ENCODE data around the gene PAOX. TPM values are rescaled to one million over a fixed set of nuclear protein-coding genes. Genes with fewer than 3 reads are reported as not detected.

The PAOX gene
- total RNA-seq (1 to 10 TPM; 5.7 to 7.1 TPM), polyA plus RNA-seq (ENCODE audit: insufficient read length in 6 of 6) (1 to 10 TPM; 5.1 to 7.9 (median 6.5) TPM)
- long read RNA-seq, donor 1, partial matches to known transcripts, result 0 of 2 reads
- long read RNA-seq, donor 1, other reads (novel, unspliced or antisense), result 0 of 2 reads
- long read RNA-seq, donor 2, partial matches to known transcripts, result 0 of 2 reads
- long read RNA-seq, donor 2, other reads (novel, unspliced or antisense), result 0 of 2 reads
- long read RNA-seq, donor 3, partial matches to known transcripts, result 0 of 2 reads
- long read RNA-seq, donor 3, other reads (novel, unspliced or antisense), result 0 of 2 reads
- long read RNA-seq, donor 4, result 0 reads
- long read RNA-seq, donor 5, partial matches to known transcripts, result 0 of 1 reads
- long read RNA-seq, donor 5, other reads (novel, unspliced or antisense), result 0 of 1 reads
- long read RNA-seq, donor 6, partial matches to known transcripts, result 0 of 3 reads
- long read RNA-seq, donor 6, other reads (novel, unspliced or antisense), result 0 of 3 reads
- long read RNA-seq, donor 7, partial matches to known transcripts, result 0 of 3 reads
- long read RNA-seq, donor 7, other reads (novel, unspliced or antisense), result 0 of 3 reads
- long read RNA-seq, donor 8, partial matches to known transcripts, result 0 of 1 reads
- long read RNA-seq, donor 8, other reads (novel, unspliced or antisense), result 0 of 1 reads
- long read RNA-seq, donor 9, result 0 reads
- long read RNA-seq, donor 10, partial matches to known transcripts, result 1 of 7 reads
- long read RNA-seq, donor 10, other reads (novel, unspliced or antisense), result 3 of 7 reads
- long read RNA-seq, donor 11, partial matches to known transcripts, result 0 of 2 reads
- long read RNA-seq, donor 11, other reads (novel, unspliced or antisense), result 0 of 2 reads
- long read RNA-seq, donor 12, partial matches to known transcripts, result 0 of 3 reads
- long read RNA-seq, donor 12, other reads (novel, unspliced or antisense), result 0 of 3 reads

DNA sequence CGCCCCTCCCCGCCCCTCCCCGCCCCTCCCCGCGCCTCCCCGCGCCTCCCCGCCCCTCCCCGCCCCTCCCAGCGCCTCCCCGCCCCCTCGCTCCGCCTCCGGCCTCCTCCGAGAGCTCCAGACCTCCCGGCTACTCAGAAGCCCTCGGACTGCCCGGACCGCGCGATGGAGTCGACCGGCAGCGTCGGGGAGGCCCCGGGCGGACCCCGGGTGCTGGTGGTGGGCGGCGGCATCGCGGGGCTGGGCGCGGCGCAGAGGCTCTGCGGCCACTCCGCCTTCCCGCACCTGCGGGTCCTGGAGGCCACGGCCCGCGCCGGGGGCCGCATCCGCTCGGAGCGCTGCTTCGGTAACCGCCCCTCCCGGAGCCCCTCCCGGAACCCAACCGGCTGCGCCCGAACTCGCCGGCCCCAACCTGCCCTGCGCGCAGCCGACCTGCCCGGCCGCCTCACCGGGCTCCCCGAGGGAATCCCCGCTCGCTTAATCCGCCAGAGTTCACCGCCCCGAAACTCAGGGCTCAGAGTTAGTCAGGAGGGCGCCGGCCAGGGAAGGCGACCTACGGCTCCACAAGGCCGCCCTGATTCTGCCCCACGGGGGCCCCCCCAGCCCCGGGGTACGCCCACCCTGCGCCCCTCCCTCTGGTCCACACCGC lies at the start of gene PAOX:
TSS of gene PAOX (plus strand) at position 111 of the 649 bp plus-strand sequence. CDS start at position 166, 55 bp downstream.
- H3K27me3 ChIP-seq, result peaks cover 0 to 29% of the 10 kb centered on the region in 2 donors
- TF ChIP-seq CTCF (IDR thresholded peaks at IDR 0.05), result no peak
- peak within 1 kb of the TSS; percentile 42 to 76 for H3K27ac ChIP-seq
- peaks cover 4 to 30% of the 10 kb centered on the region in 2 donors for H3K4me1 ChIP-seq
- peak within 1 kb of the TSS; percentile 61 to 81 for H3K4me3 ChIP-seq
- intact Hi-C loops (cut with DNase I), result no loop called here
- no peaks in the 10 kb centered on the region for H3K9me3 ChIP-seq
- ATAC-seq (peak; percentile 70), DNase-seq (peak; percentile 49 to 92 (median 77))
- no peaks in the 10 kb centered on the region for H3K36me3 ChIP-seq

DNA sequence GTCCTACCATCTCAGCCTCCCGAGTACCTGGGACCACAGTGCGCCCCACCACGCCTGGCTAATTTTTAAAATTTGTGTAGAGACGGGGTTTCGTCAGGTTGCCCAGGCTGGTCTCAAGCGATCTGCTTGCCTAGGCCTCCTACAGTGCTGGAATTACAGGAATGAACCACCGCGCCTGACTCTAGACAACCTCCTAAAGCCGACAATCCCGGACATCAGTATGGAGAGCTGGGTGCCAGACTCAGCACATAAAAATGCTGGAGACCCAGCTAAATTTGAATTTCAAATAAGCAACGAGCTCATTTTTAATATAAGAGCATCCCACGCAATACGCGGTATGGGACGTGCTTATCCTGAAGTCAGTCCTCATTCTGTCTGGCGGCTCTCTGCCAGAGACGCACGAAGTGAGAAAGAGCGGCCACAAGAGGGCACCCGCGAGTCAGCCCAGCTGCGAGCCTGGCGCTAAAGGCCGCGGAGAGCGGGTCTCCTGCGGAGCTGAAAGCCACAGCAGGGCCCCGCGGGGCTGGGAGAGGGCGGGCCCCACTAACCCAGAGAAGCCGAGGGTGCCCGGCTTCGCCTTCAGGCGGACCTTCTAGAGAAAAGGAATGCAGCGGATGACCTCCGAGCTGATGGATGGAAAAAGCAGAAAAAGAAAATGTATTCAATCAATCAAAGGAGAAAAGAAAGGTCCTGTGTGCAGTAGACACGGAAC lies 49.4 kb upstream of the PAOX start:
- Histone ChIP-seq H3K4me3 (peak overlapping the region in 1 of 2 donors; percentile 13), H3K27ac (no peak overlapping the region), H3K36me3 (no peaks in the 10 kb centered on the region), H3K27me3 (peaks cover 52 to 85% of the 10 kb centered on the region in 2 donors), H3K4me1 (peaks cover 4 to 23% of the 10 kb centered on the region in 2 donors), H3K9me3 (no peaks in the 10 kb centered on the region)
- DNase-seq (peak; percentile 78 to 97 (median 85)), ATAC-seq (peak; percentile 96)
- TF ChIP-seq CTCF (IDR thresholded peaks at IDR 0.05), result peak; percentile 92 to 96
- intact Hi-C loops (cut with DNase I), result no loop called here

- DNase-seq (peak in 1 of 4 donors; percentile 49), ATAC-seq (no peak)
- H3K9me3 ChIP-seq, result no peaks in the 10 kb centered on the region
- no peaks in the 10 kb centered on the region for H3K36me3 ChIP-seq
- intact Hi-C loops (cut with DNase I), result no loop called here
- no peak overlapping the region for H3K27ac ChIP-seq
- peaks cover 43 to 85% of the 10 kb centered on the region in 2 donors for H3K27me3 ChIP-seq
- H3K4me1 ChIP-seq, result peaks cover 10 to 30% of the 10 kb centered on the region in 2 donors
- no peak overlapping the region for H3K4me3 ChIP-seq
- TF ChIP-seq CTCF (IDR thresholded peaks at IDR 0.05), result no peak
Observed at GRCh38 chr10:133332936-133333699, 45.9 kb upstream of the PAOX start.

GRCh38 chr10:133334503-133335245 lies 44.4 kb upstream of the PAOX start:
- Histone ChIP-seq H3K4me3 (peak overlapping the region; percentile 9 to 28), H3K4me1 (peaks cover 10 to 27% of the 10 kb centered on the region in 2 donors), H3K27ac (no peak overlapping the region), H3K27me3 (peaks cover 32 to 70% of the 10 kb centered on the region in 2 donors), H3K9me3 (no peaks in the 10 kb centered on the region), H3K36me3 (no peaks in the 10 kb centered on the region)
- ATAC-seq (peak; percentile 30), DNase-seq (peak in 2 of 4 donors; percentile 18 to 77)
- TF ChIP-seq CTCF (IDR thresholded peaks at IDR 0.05), result no peak
- intact Hi-C loops (cut with DNase I), result no loop called here

Measured in left lung (tissue), 14 donors.